T-cell (primary cell): Measurements from ENCODE around the gene MESP2. TPM values are rescaled to one million over a fixed set of nuclear protein-coding genes. Genes with fewer than 3 reads are reported as not detected.

ENCODE experiments used
- ATAC-seq, 4 experiments: fragments of 200-7000 bp in 3 of 4; fragments of 150-1000 bp in 1 of 4; cut with Tn5 transposase; replicated peaks in 1 of 4; 1 replicate in 3 of 4; 2 replicates in 1 of 4; pipeline ENCODE4 v1.10.0; 2021; ENCODE audit warnings: moderate library complexity in 3 of 4, mild to moderate bottlenecking in 2 of 4, moderate number of reproducible peaks in 1 of 4
- CTCF ChIA-PET, 2 donors: fragments of 300-600 bp; sonication (Branson Sonifier 250); formaldehyde crosslinking; loops; one replicate each; lab custom pipeline; 2022; ENCODE audit warnings: antibody characterized with exemption in 2 of 2; lab: Charles Lee
- POLR2A ChIA-PET, 2 donors: fragments of 300-600 bp; sonication (Branson Sonifier 250); formaldehyde crosslinking; loops; one replicate each; lab custom pipeline; 2022; ENCODE audit warnings: antibody characterized with exemption in 2 of 2; lab: Charles Lee
- DNase-seq, 35 experiments: peaks; one replicate each; pipeline versions ENCODE4 v3.0.0 to v3.0.0-alpha.2; 2013 to 2023
- H3K27ac ChIP-seq: one replicate; pipeline ENCODE4 v1.5.1; 2013; ENCODE audit warnings: low read length
- H3K27me3 ChIP-seq, 2 experiments: replicated peaks in 1 of 2; 1 replicate in 1 of 2; 2 replicates in 1 of 2; pipeline versions ENCODE4 v1.6.1 to v1.7.0; 2013; ENCODE audit warnings: low read length in 1 of 2, mixed read lengths in 1 of 2; ENCODE audit not compliant: control insufficient read depth in 2 of 2, insufficient read depth in 2 of 2; ENCODE audit errors: extremely low read depth in 1 of 2
- H3K36me3 ChIP-seq, 2 donors: 1 replicate in 1 of 2; 2 replicates in 1 of 2; pipeline versions ENCODE4 v1.6.1 to v1.7.0; 2013; ENCODE audit warnings: low read length in 1 of 2; ENCODE audit not compliant: control insufficient read depth in 2 of 2, insufficient read depth in 1 of 2; ENCODE audit errors: extremely low read depth in 1 of 2
- H3K4me1 ChIP-seq, 2 experiments: 1 replicate in 1 of 2; 2 replicates in 1 of 2; pipeline versions ENCODE4 v1.6.1 to v1.7.0; 2013; ENCODE audit warnings: low read length in 2 of 2, mixed read lengths in 1 of 2; ENCODE audit not compliant: insufficient read depth in 2 of 2, control insufficient read depth in 1 of 2; ENCODE audit errors: extremely low read depth in 1 of 2
- H3K4me3 ChIP-seq, 2 donors: 1 replicate in 1 of 2; 2 replicates in 1 of 2; pipeline versions ENCODE4 v1.5.1 to v1.7.0; 2013; ENCODE audit warnings: mild to moderate bottlenecking in 2 of 2, low read length in 1 of 2, moderate library complexity in 1 of 2; ENCODE audit not compliant: control insufficient read depth in 1 of 2; ENCODE audit errors: extremely low read depth in 1 of 2
- H3K9me3 ChIP-seq: 2 replicates; pipeline ENCODE4 v1.7.0; 2013
- H3K27ac Mint-ChIP-seq, 2 donors: one replicate each; pipeline ENCODE4 v1.8.0; 2020 to 2021; ENCODE audit warnings: mild to moderate bottlenecking in 2 of 2, mixed read lengths in 2 of 2
- H3K27me3 Mint-ChIP-seq, 2 donors: one replicate each; pipeline ENCODE4 v1.8.0; 2021 to 2022; ENCODE audit warnings: mixed read lengths in 2 of 2
- H3K36me3 Mint-ChIP-seq: one replicate; pipeline ENCODE4 v1.8.0; 2021; ENCODE audit warnings: mixed read lengths
- H3K4me1 Mint-ChIP-seq, 3 donors: one replicate each; pipeline ENCODE4 v1.8.0; 2020 to 2022; ENCODE audit warnings: mixed read lengths in 3 of 3, mild to moderate bottlenecking in 1 of 3
- H3K4me3 Mint-ChIP-seq, 3 donors: one replicate each; pipeline ENCODE4 v1.8.0; 2020 to 2022; ENCODE audit warnings: mild to moderate bottlenecking in 3 of 3, mixed read lengths in 3 of 3, moderate library complexity in 3 of 3
- H3K9me3 Mint-ChIP-seq, 3 donors: one replicate each; pipeline ENCODE4 v1.8.0; 2020 to 2022; ENCODE audit warnings: mixed read lengths in 3 of 3
- WGBS: methylation state at CpG from one replicate; pipeline ENCODE4 v1.1.5; 2013; ENCODE audit warnings: missing lambda C conversion rate; ENCODE audit not compliant: insufficient coverage; 5-methylcytosine and 5-hydroxymethylcytosine counted together
- total RNA-seq, 35 experiments: library from RNA in 6 of 35; stranded (reverse) in 6 of 35; fragments of 120-200 nt in 1 of 35; gene quantifications; one replicate each; pipeline versions ENCODE4 v1.2.1 to v1.2.4 and lab custom pipeline; 2013 to 2026

Gene MESP2
- total RNA-seq, 5 donors from 2014 or later (not counting 1 experiment from before 2014, with no cell fraction given), result not detected

DNA sequence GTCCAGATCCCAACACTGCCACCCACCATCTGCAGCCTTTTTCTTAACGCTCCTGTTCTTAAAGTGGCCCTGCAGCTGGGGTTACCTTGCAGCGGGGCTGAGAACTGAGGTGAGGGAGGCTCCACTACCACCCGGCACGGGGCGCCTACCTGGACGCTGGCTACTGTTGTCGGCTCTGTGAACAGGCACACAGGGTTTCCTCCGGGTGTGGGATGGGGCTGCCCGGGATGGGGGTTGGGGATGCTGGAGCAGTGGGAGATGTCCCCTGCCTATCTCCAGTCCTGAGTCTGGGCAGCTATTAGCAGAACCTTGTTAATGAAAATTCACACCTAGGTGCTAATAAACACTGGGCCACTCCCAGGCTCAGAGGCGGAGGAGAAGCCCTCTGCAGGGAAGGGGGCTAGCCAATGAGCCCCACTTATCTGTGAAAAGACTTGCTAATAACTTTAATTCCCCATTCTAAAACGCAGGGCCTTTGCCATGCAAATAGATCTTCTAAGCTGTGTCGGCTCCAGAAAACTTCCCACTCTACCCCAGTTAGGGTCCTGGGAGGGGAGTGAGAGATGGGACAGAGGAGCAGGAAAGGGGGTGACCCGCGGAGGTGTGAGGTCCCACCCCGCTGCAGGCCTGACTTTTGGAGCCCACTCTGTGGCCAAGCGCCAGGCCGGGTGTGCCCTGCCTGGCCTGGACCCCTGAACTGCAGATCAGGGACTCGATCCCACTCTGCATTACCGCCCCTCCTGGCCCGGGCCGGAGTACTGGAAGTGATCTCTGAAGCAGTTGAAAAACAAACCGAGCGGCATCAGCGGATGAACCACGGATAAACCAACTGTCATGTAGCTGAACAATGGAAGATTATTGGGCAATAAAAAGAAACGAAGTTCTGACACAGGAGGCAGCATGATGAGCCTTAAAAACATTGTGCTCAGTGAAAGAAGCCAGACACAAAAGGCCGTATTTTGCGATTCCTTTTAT is 28.1 kb upstream of the MESP2 start:
- ChIA-PET POLR2A (no interaction called here), CTCF (no interaction called here)
- Histone ChIP-seq H3K9me3 (no peaks in the 10 kb centered on the region), H3K27ac (no peak overlapping the region), H3K27me3 (peaks cover 0 to 38% of the 10 kb centered on the region in 2 experiments), H3K4me1 (peaks cover 0 to 14% of the 10 kb centered on the region in 2 experiments), H3K4me3 (no peak overlapping the region), H3K36me3 (no peaks in the 10 kb centered on the region)
- Mint-ChIP-seq H3K36me3 (no peaks in the 10 kb centered on the region), H3K27ac (no peak overlapping the region), H3K4me3 (peak overlapping the region in 1 of 3 donors; percentile 77), H3K9me3 (no peaks in the 10 kb centered on the region), H3K27me3 (peaks cover 4 to 8% of the 10 kb centered on the region in 2 donors), H3K4me1 (peaks cover 4 to 5% (median 5%) of the 10 kb centered on the region in 3 donors)
- 85% methylated on average over 20 of the region's 28 CpGs for WGBS
- ATAC-seq, result no peak
- no peak for DNase-seq

DNA sequence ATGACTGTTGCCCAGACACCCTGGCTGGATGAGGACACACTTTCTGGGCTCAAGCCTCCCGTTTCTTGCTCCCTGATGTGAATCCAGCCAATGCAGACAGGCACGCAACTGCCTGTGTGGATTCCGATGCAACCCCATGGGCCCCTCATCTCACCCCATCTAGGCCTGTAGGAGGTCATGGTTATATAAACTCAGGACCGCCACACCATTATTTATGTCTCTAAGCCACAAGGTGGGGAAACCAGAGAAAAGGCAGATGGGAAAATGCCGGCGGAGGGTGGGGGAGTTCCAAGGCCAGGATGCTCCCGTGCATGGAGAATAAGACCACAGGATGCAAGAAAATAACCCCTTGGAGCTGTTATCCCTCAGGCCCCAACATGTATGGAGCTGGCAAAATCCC is 27.1 kb upstream of the MESP2 start:
- peaks cover 4 to 8% of the 10 kb centered on the region in 2 donors for H3K27me3 Mint-ChIP-seq
- ChIA-PET CTCF (no interaction called here), POLR2A (no interaction called here)
- no peak overlapping the region for H3K4me3 ChIP-seq
- DNase-seq (no peak), ATAC-seq (no peak)
- no peak overlapping the region for H3K27ac Mint-ChIP-seq
- H3K36me3 ChIP-seq, result no peaks in the 10 kb centered on the region
- H3K4me1 ChIP-seq, result peaks cover 0 to 14% of the 10 kb centered on the region in 2 experiments
- no peaks in the 10 kb centered on the region for H3K36me3 Mint-ChIP-seq
- H3K9me3 ChIP-seq, result no peaks in the 10 kb centered on the region
- H3K4me3 Mint-ChIP-seq, result peak overlapping the region; percentile 72 to 79 (median 77)
- H3K4me1 Mint-ChIP-seq, result peaks cover 4 to 5% (median 5%) of the 10 kb centered on the region in 3 donors
- peaks cover 0 to 31% of the 10 kb centered on the region in 2 experiments for H3K27me3 ChIP-seq
- no peak overlapping the region for H3K27ac ChIP-seq
- WGBS, result no CpG with 5 or more reads among the region's 7 CpGs
- no peaks in the 10 kb centered on the region for H3K9me3 Mint-ChIP-seq

DNA sequence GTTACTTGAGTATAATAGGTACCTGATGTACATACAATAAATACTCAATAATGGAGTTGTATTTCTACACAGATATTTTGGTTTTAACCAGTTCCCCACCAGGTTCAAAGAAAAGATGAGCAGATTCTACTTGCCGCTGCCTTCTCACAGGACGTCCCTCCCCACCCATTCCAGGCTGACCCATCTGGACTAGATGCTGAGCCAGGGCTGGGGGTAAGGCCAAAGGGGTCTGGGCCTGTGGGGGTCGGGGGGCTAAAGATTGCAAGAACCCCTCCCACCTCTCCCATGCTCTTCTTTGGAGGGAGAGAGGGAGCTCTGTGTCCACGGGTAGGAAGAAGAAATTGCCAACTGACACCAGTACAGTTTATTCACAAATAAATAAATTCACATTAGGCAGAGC is 26.6 kb upstream of the MESP2 start:
- Histone ChIP-seq H3K4me1 (peaks cover 0 to 14% of the 10 kb centered on the region in 2 experiments), H3K27me3 (peaks cover 0 to 30% of the 10 kb centered on the region in 2 experiments), H3K27ac (no peak overlapping the region), H3K36me3 (no peaks in the 10 kb centered on the region), H3K4me3 (no peak overlapping the region), H3K9me3 (no peaks in the 10 kb centered on the region)
- no CpG with 5 or more reads among the region's 4 CpGs for WGBS
- DNase-seq, result no peak
- Mint-ChIP-seq H3K27ac (peak overlapping the region in 1 of 2 donors; percentile 8), H3K4me3 (peak overlapping the region; percentile 72 to 79 (median 77)), H3K36me3 (no peaks in the 10 kb centered on the region), H3K4me1 (peaks cover 4 to 5% (median 5%) of the 10 kb centered on the region in 3 donors), H3K27me3 (peaks cover 5 to 8% of the 10 kb centered on the region in 2 donors), H3K9me3 (no peaks in the 10 kb centered on the region)
- no peak for ATAC-seq
- ChIA-PET CTCF (no interaction called here), POLR2A (no interaction called here)

DNA sequence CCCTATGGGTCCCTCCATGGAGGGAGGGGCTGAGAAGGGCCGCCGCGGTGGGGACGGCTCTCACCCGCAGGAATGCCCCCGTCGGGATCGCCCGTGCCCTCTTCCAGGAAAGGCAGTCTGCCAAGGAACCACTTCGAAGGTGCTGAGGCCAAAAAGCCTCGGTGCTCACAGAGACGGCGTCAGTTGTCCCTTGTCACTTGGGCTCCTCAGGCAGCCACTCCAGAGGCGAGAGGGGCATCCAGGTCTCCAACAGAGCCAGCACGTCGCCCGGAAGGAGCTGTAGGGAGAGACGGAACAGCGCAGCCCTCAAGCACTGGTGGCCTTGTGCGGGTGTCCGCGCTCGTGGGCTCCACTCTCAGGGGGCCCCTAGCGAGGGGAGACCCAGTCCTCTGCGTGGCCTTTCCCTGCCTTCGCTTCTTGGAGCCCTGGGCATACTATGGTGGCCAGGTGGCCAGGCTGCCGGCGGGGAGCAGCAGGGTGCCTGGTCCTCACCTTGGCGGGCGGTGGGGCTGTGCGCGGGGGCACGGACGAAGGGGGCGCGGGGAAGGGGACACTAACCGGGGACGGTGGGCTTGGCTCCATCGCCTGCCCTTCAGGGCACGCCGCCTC is 26.1 kb upstream of the MESP2 start:
- H3K4me3 ChIP-seq, result peak overlapping the region; percentile 46 to 68
- Mint-ChIP-seq H3K4me3 (peak overlapping the region; percentile 72 to 79 (median 77)), H3K9me3 (no peaks in the 10 kb centered on the region), H3K27me3 (peaks cover 9 to 12% of the 10 kb centered on the region in 2 donors), H3K27ac (no peak overlapping the region), H3K36me3 (no peaks in the 10 kb centered on the region), H3K4me1 (peaks cover 4 to 5% (median 5%) of the 10 kb centered on the region in 3 donors)
- DNase-seq (peak in 4 of 35 experiments; percentile 1 to 20 (median 12)), ATAC-seq (peak in 1 of 4 experiments; percentile 7)
- no peaks in the 10 kb centered on the region for H3K9me3 ChIP-seq
- H3K4me1 ChIP-seq, result peaks cover 0 to 14% of the 10 kb centered on the region in 2 experiments
- ChIA-PET POLR2A (no interaction called here), CTCF (no interaction called here)
- H3K27me3 ChIP-seq, result peaks cover 0 to 24% of the 10 kb centered on the region in 2 experiments
- WGBS, result 17% methylated on average over 40 of the region's 41 CpGs
- no peak overlapping the region for H3K27ac ChIP-seq
- no peaks in the 10 kb centered on the region for H3K36me3 ChIP-seq

DNA sequence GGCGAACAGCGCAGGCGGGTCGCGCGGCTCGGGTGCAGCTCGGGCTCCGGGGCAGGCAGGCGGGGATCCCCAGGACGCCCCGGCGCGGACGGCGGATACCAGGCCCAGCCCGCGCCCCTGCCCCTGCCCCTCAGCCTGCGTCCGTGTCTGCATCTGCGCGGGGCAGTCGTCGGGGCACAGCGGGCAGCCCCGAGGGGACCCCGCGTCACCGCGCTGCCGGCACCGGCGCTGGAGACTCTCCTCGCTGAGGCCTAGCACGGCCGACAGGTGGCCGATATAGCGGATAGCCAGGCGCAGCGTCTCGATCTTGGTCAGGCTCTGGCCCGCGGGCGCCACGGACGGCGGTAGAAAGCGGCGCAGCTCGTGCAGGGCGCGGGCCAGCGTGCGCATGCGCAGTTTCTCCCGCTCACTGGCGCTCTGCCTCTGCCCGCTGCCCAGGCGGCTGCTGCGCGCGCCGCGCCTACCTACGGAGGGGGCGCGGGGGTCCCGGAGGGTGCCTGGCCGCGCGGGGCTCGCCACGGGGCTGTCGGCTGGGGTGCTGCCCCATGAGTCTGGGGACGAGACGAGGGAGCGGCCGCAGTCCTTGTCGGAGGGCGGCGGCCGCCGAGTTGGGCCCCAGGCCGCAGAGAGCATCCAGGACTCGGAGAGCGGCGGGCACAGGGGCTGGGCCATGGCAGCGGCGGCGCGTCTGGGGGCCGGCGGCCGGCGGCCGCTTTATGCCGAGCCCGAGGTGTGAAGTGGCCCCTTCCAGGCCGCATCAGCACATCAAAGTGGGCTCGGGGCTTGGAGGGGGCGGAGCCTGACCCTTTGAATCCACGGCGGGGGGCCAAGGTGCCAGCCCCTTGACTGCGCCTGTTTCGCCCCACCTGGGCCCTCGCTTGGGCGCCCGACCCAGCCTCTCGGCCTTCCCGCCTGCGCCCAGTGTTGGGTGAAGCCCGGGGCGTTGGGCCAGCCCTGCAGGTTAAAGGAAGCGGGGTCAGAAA is 25.3 kb upstream of the MESP2 start, which contains the start of gene MESP1:
Gene MESP1, minus strand, starts transcription at position 690 of the 983 bp plus-strand sequence. Its CDS starts 18 bp downstream, at position 672.
- Histone ChIP-seq H3K27ac (no peak within 1 kb of the TSS), H3K36me3 (no peaks in the 10 kb centered on the region), H3K27me3 (peaks cover 0 to 23% of the 10 kb centered on the region in 2 experiments), H3K9me3 (no peaks in the 10 kb centered on the region), H3K4me1 (peaks cover 0 to 14% of the 10 kb centered on the region in 2 experiments), H3K4me3 (peak within 1 kb of the TSS; percentile 46 to 68)
- CTCF ChIA-PET, result no interaction called here
- Mint-ChIP-seq H3K4me1 (peaks cover 4 to 5% (median 5%) of the 10 kb centered on the region in 3 donors), H3K27me3 (peaks cover 13 to 15% of the 10 kb centered on the region in 2 donors), H3K9me3 (no peaks in the 10 kb centered on the region), H3K4me3 (peak within 1 kb of the TSS; percentile 74 to 79 (median 77)), H3K27ac (no peak within 1 kb of the TSS), H3K36me3 (no peaks in the 10 kb centered on the region)
- 5% methylated on average over 113 of the region's 114 CpGs for WGBS
- POLR2A ChIA-PET, result no interaction called here
- ATAC-seq (peak; percentile 94 to 96 (median 96)), DNase-seq (peak; percentile 62 to 90 (median 78))
